H1 (cell line): ENCODE results near the gene PEX14.

Experiments used
- CBX8 ChIP-seq: fragments of 300-800, 300-1000 bp; sonication (generic); IDR thresholded peaks from 2 replicates; pipeline ENCODE4 v1.7.1; 2016; ENCODE audit warnings: low read depth, low read length, borderline replicate concordance
- EZH2 ChIP-seq: fragments of 200-600 bp; sonication (generic); IDR thresholded peaks from 2 replicates; pipeline ENCODE4 v1.7.1; 2012; ENCODE audit warnings: low read depth, mild to moderate bottlenecking, moderate library complexity, low read length, inconsistent platforms; ENCODE audit not compliant: severe bottlenecking
- FOSL1 ChIP-seq: IDR thresholded peaks from 2 replicates; pipeline ENCODE4 v1.6.1; 2011; ENCODE audit warnings: mild to moderate bottlenecking, low read depth, low read length, moderate library complexity; ENCODE audit not compliant: insufficient read depth
- GTF2F1 ChIP-seq: IDR thresholded peaks from 2 replicates; pipeline ENCODE4 v1.6.1; 2012; ENCODE audit warnings: low read depth, low read length, improper control_type of control experiment, borderline replicate concordance
- POLR2A ChIP-seq, 2 experiments: IDR thresholded peaks; 1 replicate in 1 of 2; 2 replicates in 1 of 2; pipeline ENCODE4 v1.6.1; 2011; ENCODE audit warnings: low read depth in 2 of 2, low read length in 2 of 2, mild to moderate bottlenecking in 2 of 2; ENCODE audit errors: control extremely low read depth in 1 of 2
- POLR2AphosphoS5 ChIP-seq: IDR thresholded peaks from 2 replicates; pipeline ENCODE4 v1.6.1; 2011; ENCODE audit warnings: low read depth, low read length
- SP2 ChIP-seq: IDR thresholded peaks from 2 replicates; pipeline ENCODE4 v1.6.1; 2012; ENCODE audit warnings: mild to moderate bottlenecking, low read length, inconsistent platforms
- TEAD4 ChIP-seq: IDR thresholded peaks from 2 replicates; pipeline ENCODE4 v1.6.1; 2012; ENCODE audit warnings: low read depth, low read length, inconsistent platforms, mixed read lengths
- YY1 ChIP-seq: IDR thresholded peaks from 2 replicates; pipeline ENCODE4 v1.6.1; 2011; ENCODE audit warnings: low read depth, mild to moderate bottlenecking, low read length
- ZNF274 ChIP-seq: IDR thresholded peaks from 2 replicates; pipeline ENCODE4 v1.7.0; 2012; ENCODE audit warnings: low read length, borderline replicate concordance; ENCODE audit errors: extremely low read depth
- TF ChIP-seq, protein P1 (sequence below), 3 experiments: IDR thresholded peaks; 1 replicate in 2 of 3; 2 replicates in 1 of 3; pipeline versions ENCODE4 v1.5.1 to v1.6.1; 2011; ENCODE audit warnings: low read length in 3 of 3, mild to moderate bottlenecking in 3 of 3, inconsistent platforms in 2 of 3, low read depth in 1 of 3, moderate library complexity in 1 of 3; ENCODE audit not compliant: insufficient read depth in 1 of 3; ENCODE audit errors: control extremely low read depth in 1 of 3
- TF ChIP-seq, protein P2 (sequence below): IDR thresholded peaks from 2 replicates; pipeline ENCODE4 v1.6.1; 2012; ENCODE audit warnings: inconsistent platforms
- TF ChIP-seq, protein P3 (sequence below): IDR thresholded peaks from 2 replicates; pipeline ENCODE4 v1.6.1; 2011; ENCODE audit warnings: low read depth, mild to moderate bottlenecking, low read length; ENCODE audit not compliant: insufficient read depth

DNA sequence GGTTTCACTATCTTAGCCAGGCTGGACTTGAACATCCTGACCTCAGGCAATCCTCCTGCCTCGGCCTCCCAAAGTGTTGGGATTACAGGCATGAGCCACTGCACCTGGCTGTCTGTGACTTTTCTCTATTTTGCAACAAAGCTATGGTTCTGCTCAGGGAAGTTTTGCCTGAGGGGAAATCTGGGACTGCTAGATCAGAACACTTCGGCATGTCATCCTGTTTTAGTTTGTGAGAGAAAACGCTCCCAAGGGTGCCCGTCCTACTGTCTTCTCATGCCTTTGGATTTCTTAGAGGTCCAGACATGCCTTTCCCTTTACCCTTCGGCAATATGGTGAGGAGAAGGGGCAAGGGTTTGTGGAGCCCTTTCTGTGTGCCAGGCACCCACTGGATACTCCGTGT lies 30.5 kb upstream of the PEX14 start:
- TF ChIP-seq POLR2AphosphoS5 (no peak), YY1 (no peak), GTF2F1 (no peak), POLR2A (IDR thresholded peaks at IDR 0.05; ENCODE audit: control extremely low read depth in 1 of 2, low read depth in 2 of 2, low read length in 2 of 2) (no peak), EZH2 (no peak), SP2 (no peak), TEAD4 (no peak), CBX8 (no peak), ZNF274 (no peak), FOSL1 (no peak)
- TF ChIP-seq, protein P1, sequence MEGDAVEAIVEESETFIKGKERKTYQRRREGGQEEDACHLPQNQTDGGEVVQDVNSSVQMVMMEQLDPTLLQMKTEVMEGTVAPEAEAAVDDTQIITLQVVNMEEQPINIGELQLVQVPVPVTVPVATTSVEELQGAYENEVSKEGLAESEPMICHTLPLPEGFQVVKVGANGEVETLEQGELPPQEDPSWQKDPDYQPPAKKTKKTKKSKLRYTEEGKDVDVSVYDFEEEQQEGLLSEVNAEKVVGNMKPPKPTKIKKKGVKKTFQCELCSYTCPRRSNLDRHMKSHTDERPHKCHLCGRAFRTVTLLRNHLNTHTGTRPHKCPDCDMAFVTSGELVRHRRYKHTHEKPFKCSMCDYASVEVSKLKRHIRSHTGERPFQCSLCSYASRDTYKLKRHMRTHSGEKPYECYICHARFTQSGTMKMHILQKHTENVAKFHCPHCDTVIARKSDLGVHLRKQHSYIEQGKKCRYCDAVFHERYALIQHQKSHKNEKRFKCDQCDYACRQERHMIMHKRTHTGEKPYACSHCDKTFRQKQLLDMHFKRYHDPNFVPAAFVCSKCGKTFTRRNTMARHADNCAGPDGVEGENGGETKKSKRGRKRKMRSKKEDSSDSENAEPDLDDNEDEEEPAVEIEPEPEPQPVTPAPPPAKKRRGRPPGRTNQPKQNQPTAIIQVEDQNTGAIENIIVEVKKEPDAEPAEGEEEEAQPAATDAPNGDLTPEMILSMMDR (IDR thresholded peaks at IDR 0.05; ENCODE audit: control extremely low read depth in 1 of 3, insufficient read depth in 1 of 3, low read depth in 1 of 3, low read length in 3 of 3), result no peak
- TF ChIP-seq, protein P2, sequence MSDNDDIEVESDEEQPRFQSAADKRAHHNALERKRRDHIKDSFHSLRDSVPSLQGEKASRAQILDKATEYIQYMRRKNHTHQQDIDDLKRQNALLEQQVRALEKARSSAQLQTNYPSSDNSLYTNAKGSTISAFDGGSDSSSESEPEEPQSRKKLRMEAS, result no peak
- TF ChIP-seq, protein P3, sequence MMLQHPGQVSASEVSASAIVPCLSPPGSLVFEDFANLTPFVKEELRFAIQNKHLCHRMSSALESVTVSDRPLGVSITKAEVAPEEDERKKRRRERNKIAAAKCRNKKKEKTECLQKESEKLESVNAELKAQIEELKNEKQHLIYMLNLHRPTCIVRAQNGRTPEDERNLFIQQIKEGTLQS, result no peak
